ENCODE results near the gene MPEG1. TPM values are rescaled to one million over a fixed set of nuclear protein-coding genes. Genes with fewer than 3 reads are reported as not detected.

Gene MPEG1
- total and polyA plus RNA-seq, 2 of the 4 experiments (the other 2 are of a cell fraction), result not detected

DNA sequence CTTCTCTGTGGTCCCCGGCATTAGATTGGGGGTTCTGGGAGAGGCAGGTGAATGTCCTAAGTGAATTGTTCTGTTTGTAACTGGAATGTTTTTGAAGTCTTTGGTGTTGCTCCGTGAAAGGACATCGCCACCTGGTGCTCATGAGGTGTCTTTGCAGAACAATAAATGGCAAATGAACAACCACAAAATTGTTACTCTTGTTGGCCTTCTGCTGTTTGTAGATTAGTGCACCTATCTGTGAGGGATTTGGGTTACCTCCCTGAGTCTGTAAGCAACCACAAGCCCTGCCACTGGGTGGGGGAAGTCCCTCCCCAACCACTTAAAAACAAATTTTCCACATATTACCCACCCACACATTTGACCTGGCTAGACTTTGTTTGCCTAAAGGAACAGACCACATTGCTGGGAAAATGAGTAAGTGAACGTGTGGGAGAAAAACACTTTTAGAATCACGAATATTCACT lies 4.7 kb downstream of the MPEG1 start:
- Histone ChIP-seq H3K23ac (ENCODE audit: low read depth, low read length) (no peak overlapping the region), H4K5ac (ENCODE audit: low read depth, low read length) (no peak overlapping the region), H4K8ac (ENCODE audit: low read depth in 2 of 2, low read length in 2 of 2) (no peak overlapping the region), H3K4me1 (ENCODE audit: control insufficient read depth, insufficient read depth, low read length) (peaks cover 13% of the 10 kb centered on the region), H3K4me3 (ENCODE audit: insufficient read depth, low read depth, low read length) (no peak overlapping the region), H3K18ac (ENCODE audit: low read depth, low read length) (no peak overlapping the region), H2AK5ac (ENCODE audit: low read depth, low read length) (no peak overlapping the region), H2BK120ac (ENCODE audit: low read depth, low read length) (no peak overlapping the region), H4K20me1 (ENCODE audit: insufficient read depth, low read length) (peaks cover 8% of the 10 kb centered on the region), H2AK9ac (replicated peaks; ENCODE audit: low read depth, low read length, poor library complexity) (no peak overlapping the region), H3K56ac (ENCODE audit: extremely low read depth, insufficient read depth, low read length) (no peak overlapping the region), H3K9me3 (ENCODE audit: control insufficient read depth, insufficient read depth, low read length) (no peaks in the 10 kb centered on the region), H3K4ac (ENCODE audit: low read depth, low read length) (no peak overlapping the region), H2AFZ (replicated peaks; ENCODE audit: low read length, poor library complexity) (peak overlapping the region; percentile 9), H3K27ac (ENCODE audit: insufficient read depth, low read length) (no peak overlapping the region), H4K91ac (ENCODE audit: insufficient read depth, low read depth, low read length) (no peak overlapping the region), H3K27me3 (ENCODE audit: control insufficient read depth, insufficient read depth, low read length) (peaks cover 9% of the 10 kb centered on the region), H3K36me3 (ENCODE audit: control insufficient read depth, insufficient read depth, low read length) (peaks cover 21% of the 10 kb centered on the region), H3K9me1 (ENCODE audit: insufficient read depth, low read length) (peaks cover 15% of the 10 kb centered on the region; the same call in 1 of the 2 replicates), H3K79me1 (ENCODE audit: low read depth in 1 of 2, low read length in 2 of 2) (no peaks in the 10 kb centered on the region), H2BK15ac (ENCODE audit: low read depth, low read length) (no peak overlapping the region), H2BK5ac (ENCODE audit: low read depth, low read length, poor library complexity, severe bottlenecking) (no peak overlapping the region), H2BK20ac (ENCODE audit: low read depth, low read length) (no peak overlapping the region), H3K9ac (ENCODE audit: low read depth, low read length) (no peak overlapping the region), H3K4me2 (ENCODE audit: low read depth, low read length) (peak overlapping the region; percentile 7; the same call in 1 of the 2 replicates), H3K14ac (replicated peaks; ENCODE audit: low read depth, low read length) (no peak overlapping the region)
- TF ChIP-seq RCOR1 (IDR thresholded peaks at IDR 0.05; ENCODE audit: insufficient replicate concordance, low read length), result no peak
- TF ChIP-seq, protein P1, sequence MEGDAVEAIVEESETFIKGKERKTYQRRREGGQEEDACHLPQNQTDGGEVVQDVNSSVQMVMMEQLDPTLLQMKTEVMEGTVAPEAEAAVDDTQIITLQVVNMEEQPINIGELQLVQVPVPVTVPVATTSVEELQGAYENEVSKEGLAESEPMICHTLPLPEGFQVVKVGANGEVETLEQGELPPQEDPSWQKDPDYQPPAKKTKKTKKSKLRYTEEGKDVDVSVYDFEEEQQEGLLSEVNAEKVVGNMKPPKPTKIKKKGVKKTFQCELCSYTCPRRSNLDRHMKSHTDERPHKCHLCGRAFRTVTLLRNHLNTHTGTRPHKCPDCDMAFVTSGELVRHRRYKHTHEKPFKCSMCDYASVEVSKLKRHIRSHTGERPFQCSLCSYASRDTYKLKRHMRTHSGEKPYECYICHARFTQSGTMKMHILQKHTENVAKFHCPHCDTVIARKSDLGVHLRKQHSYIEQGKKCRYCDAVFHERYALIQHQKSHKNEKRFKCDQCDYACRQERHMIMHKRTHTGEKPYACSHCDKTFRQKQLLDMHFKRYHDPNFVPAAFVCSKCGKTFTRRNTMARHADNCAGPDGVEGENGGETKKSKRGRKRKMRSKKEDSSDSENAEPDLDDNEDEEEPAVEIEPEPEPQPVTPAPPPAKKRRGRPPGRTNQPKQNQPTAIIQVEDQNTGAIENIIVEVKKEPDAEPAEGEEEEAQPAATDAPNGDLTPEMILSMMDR (conservative IDR thresholded peaks at IDR 0.05; ENCODE audit: low read depth, low read length), result peak; percentile 70
- peak; percentile 20; the same call in 1 of the 2 replicates for TF ChIP-seq FOS (IDR thresholded peaks at IDR 0.05; ENCODE audit: low read depth, low read length)
- TF ChIP-seq CEBPB (IDR thresholded peaks at IDR 0.05; ENCODE audit: low read depth, low read length), result no peak
- peak; percentile 55 for TF ChIP-seq BHLHE40 (IDR thresholded peaks at IDR 0.05; ENCODE audit: low read depth, low read length)
- TF ChIP-seq, protein P2, sequence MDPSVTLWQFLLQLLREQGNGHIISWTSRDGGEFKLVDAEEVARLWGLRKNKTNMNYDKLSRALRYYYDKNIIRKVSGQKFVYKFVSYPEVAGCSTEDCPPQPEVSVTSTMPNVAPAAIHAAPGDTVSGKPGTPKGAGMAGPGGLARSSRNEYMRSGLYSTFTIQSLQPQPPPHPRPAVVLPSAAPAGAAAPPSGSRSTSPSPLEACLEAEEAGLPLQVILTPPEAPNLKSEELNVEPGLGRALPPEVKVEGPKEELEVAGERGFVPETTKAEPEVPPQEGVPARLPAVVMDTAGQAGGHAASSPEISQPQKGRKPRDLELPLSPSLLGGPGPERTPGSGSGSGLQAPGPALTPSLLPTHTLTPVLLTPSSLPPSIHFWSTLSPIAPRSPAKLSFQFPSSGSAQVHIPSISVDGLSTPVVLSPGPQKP (IDR thresholded peaks at IDR 0.05; ENCODE audit: borderline replicate concordance, low read depth, low read length), result no peak
- no peak for TF ChIP-seq RFX5 (IDR thresholded peaks at IDR 0.05; ENCODE audit: low read depth, low read length)
- TF ChIP-seq NFE2L2 (IDR thresholded peaks at IDR 0.05; ENCODE audit: low read depth, low read length), result no peak
- TF ChIP-seq RAD21 (IDR thresholded peaks at IDR 0.05; ENCODE audit: low read length), result peak; percentile 74
- TF ChIP-seq MXI1 (IDR thresholded peaks at IDR 0.05; ENCODE audit: borderline replicate concordance, low read depth, low read length), result no peak
- peak; percentile 72 for TF ChIP-seq SMC3 (IDR thresholded peaks at IDR 0.05; ENCODE audit: low read depth, low read length)
- no peak for TF ChIP-seq MAZ (IDR thresholded peaks at IDR 0.05; ENCODE audit: borderline replicate concordance, low read depth, low read length)
- TF ChIP-seq POLR2A (IDR thresholded peaks at IDR 0.05; ENCODE audit: low read depth, low read length), result no peak
- no peak for TF ChIP-seq CHD1 (IDR thresholded peaks at IDR 0.05; ENCODE audit: low read depth, low read length)
- no peak for TF ChIP-seq MAFK (IDR thresholded peaks at IDR 0.05; ENCODE audit: low read depth, low read length)
- TF ChIP-seq, protein P3, sequence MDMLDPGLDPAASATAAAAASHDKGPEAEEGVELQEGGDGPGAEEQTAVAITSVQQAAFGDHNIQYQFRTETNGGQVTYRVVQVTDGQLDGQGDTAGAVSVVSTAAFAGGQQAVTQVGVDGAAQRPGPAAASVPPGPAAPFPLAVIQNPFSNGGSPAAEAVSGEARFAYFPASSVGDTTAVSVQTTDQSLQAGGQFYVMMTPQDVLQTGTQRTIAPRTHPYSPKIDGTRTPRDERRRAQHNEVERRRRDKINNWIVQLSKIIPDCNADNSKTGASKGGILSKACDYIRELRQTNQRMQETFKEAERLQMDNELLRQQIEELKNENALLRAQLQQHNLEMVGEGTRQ (IDR thresholded peaks at IDR 0.05; ENCODE audit: low read depth, low read length), result no peak
- WGBS, 2 experiments (ENCODE audit: extremely low coverage in 2 of 2, insufficient read length in 1 of 2), result no CpG with 5 or more reads among the region's 5 CpGs
- dilution Hi-C loops (cut with HindIII; ENCODE audit: low sequenced_read_pairs, unreplicated experiment), result no loop called here
- ChIA-PET POLR2A (ENCODE audit: unreplicated experiment) (no interaction called here), CTCF (interaction anchor here (0.7 to 1.2 kb wide), 2 partner anchors 66 to 212 kb away, joined by 3 read pairs; no protein-coding TSS in a partner anchor)
- in situ Hi-C loops (cut with MboI; ENCODE audit: low sequenced_read_pairs), result no loop called here
- no TSS peak for BruUV-seq (replicated peaks)
- ATAC-seq (ENCODE audit: low read depth) (peak; percentile 62), DNase-seq (peak; percentile 91)
- intact Hi-C loops (cut with micrococcal nuclease), result loop anchor here (1.0 to 2.0 kb wide), 3 partner anchors 37 to 223 kb away; no protein-coding TSS in a partner anchor
